NCI-H526 treated with DMSO at 0.1 percent for 48 hours (cell line): ENCODE data around the gene PRR15L.
"Not testable (repeated sequence)": the region's sequence is repeated elsewhere in the genome, so short reads cannot be mapped to it uniquely, and the experiment has no call there.

ENCODE experiments used
- DNase-seq: peaks from one replicate; lab custom pipeline; 2025; lab: John Stamatoyannopoulos, UW

Gene PRR15L

DNA sequence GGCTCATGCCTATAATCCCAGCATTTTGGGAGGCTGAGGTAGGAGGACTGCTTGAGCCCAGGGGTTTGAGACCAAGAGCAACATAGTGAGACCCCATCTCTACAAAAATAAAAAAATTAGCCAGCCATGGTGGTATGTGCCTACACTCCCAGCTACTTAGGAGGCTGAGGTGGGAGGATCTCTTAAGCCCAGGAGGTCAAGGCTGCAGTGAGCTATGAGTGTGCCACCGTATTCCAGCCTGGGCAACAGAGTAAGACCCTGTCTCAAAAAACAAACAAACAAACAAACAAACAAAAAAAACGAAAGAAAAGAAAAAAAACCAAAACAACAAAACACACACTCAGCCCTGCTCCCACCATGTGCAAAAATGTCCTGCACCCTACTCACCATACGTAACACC lies 22.2 kb downstream of the PRR15L start:
- DNase-seq: not testable (repeated sequence)

DNA sequence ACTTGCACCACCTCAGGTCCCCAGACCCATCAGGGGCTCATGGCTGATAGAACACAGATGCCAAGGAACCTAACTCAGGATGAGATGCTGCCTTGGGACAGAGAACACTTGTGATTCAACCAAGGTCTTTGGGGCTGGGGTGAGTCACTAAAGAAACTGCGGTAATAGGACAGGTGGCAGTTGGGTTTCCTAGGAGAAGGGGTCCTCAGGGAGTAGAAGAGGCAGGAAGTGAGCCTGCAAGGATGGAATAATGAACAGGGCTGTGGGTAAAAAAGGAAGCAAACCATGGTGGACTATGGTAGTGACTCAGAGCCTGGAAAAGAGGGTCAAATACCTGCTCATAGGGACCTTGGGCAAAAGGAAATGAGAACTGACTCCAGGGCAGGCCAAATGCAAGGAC lies 22.8 kb downstream of the PRR15L start:
- no peak for DNase-seq

DNA sequence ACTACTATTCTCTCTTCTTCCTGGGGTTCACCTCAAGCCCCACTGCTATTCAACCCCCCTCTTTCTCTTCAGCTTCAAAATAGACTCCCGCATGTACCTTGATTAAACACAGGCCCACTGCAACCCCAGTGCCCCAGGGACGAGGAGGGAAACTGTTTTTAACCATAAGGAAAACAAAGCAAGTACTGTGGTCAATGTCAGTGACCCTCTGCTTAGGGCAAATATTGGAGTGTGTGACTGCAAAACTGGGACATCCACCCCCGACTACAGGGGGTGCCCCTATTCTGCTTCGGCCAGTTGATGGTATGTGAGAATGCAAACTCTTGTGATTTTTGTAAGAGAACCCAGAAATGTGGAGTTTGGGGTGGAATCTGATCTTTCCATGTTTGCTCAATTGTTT lies 25.8 kb downstream of the PRR15L start:
- DNase-seq: no peak

DNA sequence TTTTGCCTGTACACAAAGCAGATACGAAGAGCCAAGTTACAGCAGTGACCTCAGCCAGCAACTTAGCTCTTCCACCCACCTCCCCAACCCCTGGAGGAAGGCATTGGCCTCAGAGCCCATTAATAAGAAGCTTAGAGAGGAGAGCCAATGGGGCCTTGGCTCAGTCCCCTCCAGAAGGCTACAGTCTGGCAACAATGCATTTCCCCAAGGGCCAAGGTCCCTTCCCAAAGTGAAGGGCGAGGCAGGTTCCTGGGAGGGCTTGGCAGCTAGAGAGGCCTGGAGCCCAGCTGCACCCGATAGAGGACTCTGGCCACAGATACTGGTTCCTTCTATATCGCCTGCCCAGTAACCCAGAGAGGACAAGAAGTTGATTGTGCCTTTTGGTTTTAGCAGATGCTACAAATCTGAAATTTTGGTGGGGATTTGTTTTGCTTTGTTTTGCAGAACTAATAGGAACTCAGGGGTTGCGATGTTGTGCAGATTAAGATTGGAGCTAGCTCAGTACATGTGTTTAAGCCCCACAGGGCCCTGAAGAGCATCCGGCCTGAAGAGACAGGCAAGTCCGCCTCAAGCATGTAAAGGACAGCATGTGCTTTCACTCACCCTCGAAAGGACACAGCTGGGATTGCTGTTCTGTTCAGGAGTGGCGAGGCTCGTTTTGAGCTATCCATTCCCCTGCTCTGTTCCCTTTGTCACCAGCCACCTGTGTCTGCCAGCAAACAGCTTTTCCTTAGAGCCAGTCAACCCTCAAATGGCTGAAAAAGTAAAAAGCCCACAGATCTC lies 28.3 kb downstream of the PRR15L start:
- no peak for DNase-seq

DNA sequence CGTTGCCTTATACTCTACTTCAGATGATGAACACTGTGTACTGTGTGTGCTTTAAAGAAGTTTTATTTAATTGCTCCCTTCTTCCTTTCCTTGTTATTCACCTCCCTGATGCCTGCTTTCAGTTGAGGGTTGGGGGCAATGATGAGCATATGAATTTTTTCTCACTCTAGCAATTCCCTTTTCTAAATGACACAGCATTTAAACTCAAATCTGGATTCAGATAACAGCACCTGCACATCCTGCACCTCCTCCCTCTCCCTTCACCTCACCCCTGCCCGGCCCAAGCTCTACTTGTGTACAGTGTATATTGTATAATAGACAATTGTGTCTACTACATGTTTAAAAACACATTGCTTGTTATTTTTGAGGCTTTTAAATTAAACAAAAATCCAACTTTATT lies 29.3 kb downstream of the PRR15L start:
- DNase-seq: no peak

DNA sequence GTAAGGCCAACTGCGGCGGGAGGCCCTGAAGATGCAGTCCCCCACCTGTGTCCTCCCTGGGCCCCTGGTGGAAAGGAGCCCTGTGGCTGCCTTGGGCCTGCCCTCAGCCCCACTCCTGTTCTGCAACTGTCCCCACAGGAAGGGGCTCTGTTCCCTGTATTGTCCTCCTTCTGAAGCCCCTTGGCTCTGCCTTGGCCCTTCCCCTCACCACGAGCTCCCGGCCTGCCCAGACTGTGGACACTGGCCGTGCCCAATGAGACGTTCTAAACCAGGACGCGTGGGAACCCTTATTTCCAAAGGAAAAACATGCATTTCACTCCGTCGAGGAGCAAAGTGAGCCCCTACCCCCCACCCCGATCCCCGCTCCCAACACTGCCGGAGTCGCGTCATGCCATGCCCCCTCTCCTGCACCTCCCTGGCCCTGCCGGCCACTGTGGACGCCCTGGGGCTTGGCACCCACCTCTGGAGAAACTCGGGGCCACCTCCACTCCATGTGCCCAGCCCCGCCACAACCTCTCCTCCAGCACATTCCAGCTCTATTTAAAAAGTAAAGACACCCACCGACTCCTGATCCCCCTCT lies 29.8 kb downstream of the PRR15L start:
- no peak for DNase-seq

DNA sequence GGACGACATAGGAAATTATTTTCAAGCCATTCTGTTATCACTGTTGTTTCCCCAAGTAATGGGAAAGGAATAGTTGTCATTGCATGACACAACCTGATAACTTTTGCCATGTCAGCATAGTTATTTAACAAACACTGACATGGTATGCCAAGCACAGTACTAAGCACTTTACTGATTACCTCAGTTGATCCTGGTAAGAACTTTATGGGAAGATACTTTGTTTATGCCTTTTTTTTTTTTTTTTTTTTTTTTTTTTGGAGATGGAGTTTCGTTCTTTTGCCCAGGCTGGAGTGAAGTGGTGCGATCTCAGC lies 32.0 kb downstream of the PRR15L start:
- DNase-seq: no peak

DNA sequence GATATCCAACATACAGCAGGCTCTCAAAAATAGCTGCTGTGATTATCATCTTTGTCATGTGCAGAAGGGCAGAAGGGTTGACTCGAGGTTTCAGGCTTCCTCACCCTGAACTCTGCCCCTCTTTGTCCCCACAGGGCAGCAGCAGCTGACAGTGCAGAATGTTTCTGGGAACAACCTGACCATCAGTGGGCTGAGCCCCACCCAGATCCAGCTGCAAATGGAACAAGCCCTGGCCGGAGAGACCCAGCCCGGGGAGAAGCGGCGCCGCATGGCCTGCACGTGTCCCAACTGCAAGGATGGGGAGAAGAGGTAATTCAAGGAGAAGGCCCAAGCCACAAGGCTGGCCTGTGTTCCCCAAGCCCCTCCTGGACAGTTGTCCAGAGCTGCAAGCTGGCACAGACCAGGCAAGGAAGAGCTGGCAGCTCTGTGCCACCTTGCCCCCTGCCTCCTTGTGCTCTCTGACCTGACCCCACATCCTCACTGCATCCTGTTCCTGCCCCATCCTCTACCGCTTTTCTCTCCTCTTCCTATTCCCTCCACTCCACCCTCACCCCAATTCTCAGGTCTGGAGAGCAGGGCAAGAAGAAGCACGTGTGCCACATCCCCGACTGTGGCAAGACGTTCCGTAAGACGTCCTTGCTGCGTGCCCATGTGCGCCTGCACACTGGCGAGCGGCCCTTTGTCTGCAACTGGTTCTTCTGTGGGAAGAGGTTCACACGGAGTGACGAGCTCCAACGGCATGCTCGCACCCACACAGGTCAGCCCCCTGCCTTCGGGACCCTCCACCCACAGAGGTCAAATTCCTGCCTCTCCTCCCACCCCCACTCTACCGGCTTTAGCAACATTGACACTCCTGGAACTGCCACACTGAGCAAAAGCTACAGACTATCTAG lies 32.7 kb downstream of the PRR15L start:
- DNase-seq: no peak

DNA sequence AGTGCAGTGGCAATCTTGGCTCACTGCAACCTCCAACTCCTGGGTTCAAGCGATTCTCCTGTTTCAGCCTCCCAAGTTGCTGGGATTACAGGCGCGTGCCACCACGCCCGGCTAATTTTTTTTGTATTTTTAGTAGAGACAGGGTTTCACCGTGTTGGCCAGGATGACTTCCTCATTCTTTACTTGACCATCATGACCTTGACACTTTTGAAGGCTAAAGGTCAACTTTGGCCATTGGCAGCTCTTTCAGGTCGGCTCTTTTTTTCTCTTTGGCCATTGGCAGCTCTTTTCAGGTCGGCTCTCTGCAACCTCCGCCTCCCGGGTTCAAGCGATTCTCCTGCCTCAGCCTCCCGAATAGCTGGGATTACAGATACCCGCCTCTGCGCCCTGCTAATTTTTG lies 37.8 kb downstream of the PRR15L start:
- DNase-seq: not testable (repeated sequence)

DNA sequence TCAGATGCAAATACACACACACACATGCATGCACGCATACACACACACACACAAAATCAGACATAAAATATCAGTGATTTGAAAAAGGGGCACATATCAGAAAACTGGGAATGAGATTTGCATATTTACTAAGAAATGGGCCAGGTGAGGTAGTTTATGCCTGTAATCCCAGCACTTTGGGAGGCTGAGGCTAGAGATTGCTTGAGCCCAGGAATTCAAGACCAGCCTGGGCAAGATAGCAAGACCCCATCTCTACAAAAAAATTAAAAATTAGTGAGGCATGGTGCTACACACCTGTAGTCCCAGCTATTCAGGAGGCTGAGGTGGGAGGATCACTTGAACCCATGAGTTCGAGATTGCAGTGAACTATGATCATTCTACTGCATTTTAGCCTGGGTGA lies 38.7 kb downstream of the PRR15L start:
- DNase-seq: no peak

DNA sequence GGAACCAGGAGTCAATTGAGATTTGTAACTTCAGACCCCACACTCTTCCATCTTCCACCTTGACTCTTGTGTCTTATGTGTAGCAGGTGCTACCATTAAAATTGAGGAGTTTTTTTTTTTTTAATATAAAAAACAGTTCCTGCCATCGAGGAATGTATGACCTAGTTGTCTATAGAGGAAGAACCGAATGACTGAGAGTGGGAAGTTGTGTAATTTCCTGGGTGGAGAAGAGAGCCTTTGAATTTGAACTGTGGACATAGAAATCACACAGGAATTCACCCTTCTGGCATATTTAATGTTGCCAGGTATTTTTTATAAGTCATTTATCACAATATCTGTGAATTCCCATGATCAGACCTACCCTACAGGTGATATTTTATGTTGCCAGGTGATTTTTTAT lies 39.7 kb downstream of the PRR15L start:
- no peak for DNase-seq

DNA sequence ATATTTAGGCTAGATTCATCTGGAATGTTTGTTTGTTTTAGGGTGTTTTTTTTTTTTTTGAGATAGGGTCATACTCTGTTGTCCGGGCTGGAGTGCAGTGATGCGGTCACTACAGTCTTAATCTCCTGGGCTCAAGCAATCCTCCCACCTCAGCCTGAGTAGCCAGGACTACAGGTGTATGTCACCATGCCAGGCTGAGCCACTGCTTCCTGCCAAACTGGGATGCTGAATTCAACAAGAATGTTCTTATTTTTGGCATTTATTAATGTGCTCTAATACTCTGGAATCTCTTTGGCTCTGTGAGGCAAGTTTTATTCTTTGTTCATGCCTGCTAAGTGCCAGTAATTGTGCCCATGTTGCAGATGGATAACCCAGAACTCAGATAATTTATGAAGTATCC lies 40.1 kb downstream of the PRR15L start:
- DNase-seq: no peak

DNA sequence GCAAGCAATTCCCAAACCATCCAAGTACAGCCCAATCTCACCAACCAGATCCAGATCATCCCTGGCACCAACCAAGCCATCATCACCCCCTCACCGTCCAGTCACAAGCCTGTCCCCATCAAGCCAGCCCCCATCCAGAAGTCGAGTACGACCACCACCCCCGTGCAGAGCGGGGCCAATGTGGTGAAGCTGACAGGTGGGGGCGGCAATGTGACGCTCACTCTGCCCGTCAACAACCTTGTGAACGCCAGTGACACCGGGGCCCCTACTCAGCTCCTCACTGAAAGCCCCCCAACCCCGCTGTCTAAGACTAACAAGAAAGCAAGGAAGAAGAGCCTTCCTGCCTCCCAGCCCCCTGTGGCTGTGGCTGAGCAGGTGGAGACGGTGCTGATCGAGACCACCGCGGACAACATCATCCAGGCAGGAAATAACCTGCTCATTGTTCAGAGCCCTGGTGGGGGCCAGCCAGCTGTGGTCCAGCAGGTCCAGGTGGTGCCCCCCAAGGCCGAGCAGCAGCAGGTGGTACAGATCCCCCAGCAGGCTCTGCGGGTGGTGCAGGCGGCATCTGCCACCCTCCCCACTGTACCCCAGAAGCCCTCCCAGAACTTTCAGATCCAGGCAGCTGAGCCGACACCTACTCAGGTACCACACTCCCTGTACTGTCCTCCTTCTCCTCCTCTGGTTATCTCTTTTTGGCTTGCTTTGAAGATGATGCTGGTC lies 41.0 kb downstream of the PRR15L start:
- no peak for DNase-seq

DNA sequence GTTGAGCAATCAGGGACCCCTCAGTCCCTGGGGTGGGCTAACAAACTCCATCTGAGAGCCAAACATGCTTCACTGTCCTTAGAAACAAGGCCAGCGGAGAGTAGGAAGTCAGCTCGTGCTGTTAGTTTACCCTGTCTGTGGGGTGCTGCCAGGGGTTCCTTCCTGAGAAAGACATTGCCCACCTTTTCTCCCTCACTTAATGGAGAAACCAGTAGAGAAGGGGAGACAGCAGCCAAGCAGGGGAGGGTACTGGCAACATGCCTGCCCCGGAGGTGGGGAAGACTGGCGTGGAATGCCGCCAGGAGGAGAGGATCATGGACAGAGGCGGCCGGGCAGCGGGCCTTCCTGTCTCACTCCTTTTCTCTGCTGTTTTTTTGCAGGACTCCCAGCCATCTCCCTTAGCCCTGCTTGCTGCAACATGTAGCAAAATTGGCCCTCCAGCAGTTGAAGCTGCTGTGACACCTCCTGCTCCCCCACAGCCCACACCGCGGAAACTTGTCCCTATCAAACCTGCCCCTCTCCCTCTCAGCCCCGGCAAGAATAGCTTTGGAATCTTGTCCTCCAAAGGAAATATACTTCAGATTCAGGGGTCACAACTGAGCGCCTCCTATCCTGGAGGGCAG lies 41.8 kb downstream of the PRR15L start:
- DNase-seq: no peak

DNA sequence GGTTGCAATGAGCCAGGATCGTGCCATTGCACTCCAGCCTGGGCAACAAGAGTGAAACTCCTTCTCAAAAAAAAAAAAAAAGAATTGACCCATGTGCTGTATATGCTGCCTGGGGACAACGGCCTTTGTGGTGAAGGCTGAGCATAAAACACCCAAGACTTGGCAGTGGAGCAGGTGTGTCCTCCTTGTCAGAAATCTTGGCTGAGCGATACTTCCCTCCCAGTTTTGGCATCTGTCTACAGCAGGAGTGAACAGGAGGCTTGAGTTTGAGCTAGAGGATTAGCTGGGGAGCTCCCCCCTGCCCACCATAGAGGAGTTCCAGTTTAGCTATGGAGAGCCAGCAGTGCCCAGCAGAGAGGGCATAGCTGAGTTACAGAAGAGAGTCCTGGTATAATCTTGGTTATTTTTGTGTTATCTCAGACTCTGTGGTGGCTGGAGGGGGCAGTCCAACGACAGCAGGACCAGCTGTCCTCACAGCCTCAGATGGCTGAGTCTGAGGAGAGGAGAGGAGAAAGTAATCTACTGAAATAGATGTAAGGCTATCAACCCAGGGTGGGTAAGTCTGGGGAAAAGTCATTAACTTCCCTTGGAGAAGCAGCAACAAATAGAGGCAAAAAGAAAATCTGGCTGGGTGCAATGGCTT lies 43.3 kb downstream of the PRR15L start:
- DNase-seq: no peak

DNA sequence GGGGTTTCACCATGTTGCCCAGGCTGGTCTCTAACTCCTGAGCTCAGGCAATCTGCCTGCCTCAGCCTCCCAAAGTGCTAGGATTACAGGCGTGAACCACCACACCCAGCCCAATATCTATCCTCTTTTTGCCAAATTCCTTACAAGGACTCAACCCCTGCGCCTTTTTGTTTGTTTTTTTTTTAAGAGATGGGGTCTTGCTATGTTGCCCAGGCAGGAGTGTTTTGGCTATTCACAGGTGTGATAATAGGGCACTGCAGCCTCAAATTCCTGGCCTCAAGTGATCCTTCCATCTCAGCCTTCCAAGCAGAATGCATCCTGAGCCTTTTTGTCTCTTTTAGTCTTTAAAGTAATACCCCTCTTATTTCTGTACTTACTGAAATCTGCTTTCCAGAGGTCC lies 44.6 kb downstream of the PRR15L start:
- no peak for DNase-seq

DNA sequence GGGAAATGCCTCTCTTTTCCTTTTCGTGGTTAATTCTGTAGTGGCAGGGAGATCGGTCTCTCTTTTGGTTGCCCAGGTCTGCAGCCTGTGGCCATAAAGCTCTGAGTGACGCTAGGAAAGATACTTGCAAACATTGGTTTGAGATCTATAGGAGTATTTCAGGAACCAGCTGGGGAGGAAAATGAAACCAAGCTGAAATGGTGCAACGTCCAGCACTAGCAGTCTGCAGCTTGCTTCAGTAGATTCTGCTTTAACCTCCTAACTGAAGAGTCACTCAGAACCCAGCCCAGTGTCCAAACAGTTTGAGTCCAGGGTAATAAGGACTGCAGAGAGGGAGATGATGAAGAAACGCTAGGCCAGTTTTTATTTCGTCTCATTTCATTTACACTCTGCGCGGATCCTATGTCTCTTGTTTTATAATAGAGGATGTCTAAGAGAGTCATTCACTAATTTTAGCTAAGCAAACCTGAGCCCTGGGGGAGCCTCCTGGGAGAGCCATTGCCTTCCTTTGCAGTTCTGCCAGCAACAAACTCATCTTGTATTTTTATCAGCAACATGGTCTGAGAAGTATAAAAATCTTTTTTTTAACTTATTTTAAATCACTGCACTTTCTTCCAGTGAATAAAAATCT lies 49.6 kb downstream of the PRR15L start:
- no peak for DNase-seq

DNA sequence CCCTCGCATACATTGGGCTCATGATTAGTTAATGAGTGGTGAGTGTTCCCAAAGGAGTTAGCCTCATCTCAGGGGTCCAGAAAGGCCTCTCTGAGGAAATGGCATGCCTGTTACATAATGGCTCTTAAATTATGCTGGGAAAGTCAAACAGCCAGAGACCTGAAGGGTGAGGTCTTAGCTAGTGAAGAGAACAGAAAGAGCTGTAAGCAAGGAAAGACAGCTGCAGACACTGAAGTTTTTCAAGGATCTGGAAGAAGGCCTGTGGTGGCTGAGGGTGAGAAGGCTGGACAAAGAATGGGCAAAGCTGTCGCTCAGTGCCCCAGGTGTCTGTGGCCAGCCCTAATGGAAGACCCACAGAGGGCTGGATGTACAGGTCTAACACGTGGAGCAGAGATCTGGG lies 51.2 kb downstream of the PRR15L start:
- no peak for DNase-seq

DNA sequence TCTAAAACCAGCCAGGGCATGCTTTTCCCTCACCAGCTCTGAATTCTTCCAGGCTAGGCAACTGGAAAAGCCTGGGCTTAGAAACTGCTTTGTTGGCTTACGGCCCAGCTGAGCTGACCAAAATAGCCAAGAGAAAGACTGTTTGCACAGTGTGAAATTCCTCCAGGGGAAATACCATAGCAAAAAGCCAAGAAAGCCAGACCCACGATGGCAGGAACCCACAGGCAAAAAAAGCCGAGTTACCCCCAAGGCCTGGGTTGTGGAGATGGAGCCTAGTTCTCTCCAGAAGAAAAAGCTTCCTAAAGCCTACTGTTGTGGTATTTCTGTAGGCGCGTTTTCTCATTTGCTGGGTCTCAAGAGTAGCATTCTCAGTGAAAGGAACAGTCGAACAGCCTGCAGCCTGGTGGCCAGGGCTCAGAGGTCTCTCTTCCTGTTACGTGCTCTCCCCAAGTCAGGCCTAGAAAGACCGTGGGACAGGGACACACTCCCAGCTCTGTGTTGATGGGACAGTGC lies 52.4 kb downstream of the PRR15L start:
- no peak for DNase-seq

DNA sequence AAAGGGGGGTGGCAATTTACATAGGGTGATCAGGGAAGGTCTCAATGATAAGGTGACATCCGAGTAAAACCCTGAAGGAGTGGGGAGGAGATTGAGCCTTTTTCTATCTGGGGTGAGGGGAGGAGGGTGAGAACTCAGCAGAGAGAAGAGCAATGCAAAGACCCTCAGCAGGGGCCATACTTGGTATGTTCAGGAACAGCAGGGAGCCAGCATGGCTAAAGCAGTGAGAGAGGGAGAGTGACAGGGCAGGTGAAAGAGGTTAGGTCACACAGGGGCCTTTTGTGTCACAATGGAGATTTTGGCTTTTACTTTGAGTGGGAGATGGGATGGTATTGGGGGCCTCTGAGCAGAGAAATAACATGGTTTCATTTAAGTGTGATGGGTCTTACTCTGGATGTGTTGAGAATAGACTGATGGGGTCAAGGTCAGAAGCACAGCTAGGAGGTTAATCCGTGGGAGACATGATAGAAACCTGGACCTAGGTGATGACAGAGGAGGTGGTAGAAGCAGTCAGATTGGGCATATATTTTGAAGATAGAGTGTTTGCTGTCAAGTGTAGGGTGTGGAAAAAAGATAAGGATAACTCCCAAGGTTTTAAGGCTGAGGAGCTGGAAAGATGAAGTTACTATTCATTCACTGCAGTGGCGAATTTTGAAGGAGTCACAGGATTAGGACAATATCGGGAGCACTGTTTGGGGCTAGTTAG lies 55.5 kb downstream of the PRR15L start:
- DNase-seq: no peak
